SK-N-SH treated with all-trans-retinoic acid at 6 μM for 48 hours (cell line): ENCODE results near the gene XRN2.

Source experiments
- ATAC-seq: fragments of 200-7000 bp; cut with Tn5 transposase; 3 replicates; pipeline ENCODE4 v1.9.1; 2020; ENCODE audit warnings: mild to moderate bottlenecking, moderate library complexity
- ARNTL ChIP-seq: fragments of 450-650 bp; formaldehyde crosslinking; IDR thresholded peaks from 2 replicates; pipeline ENCODE4 v1.5.0; 2020; ENCODE audit warnings: low read depth, mild to moderate bottlenecking, moderate library complexity, borderline replicate concordance
- BACH2 ChIP-seq: fragments of 250-450 bp; sonication (Bioruptor Pico); IDR thresholded peaks from 2 replicates; pipeline ENCODE4 v1.9.0; 2021; ENCODE audit warnings: mild to moderate bottlenecking, borderline replicate concordance
- CREB5 ChIP-seq: fragments of 250-450 bp; sonication (Bioruptor Pico); IDR thresholded peaks from 2 replicates; pipeline ENCODE4 v1.5.1; 2020; ENCODE audit warnings: low read depth, mild to moderate bottlenecking, moderate library complexity
- CSDC2 ChIP-seq: fragments of 250-450 bp; sonication (Bioruptor Pico); IDR thresholded peaks from 2 replicates; pipeline ENCODE4 v1.5.0; 2020; ENCODE audit warnings: mild to moderate bottlenecking, moderate library complexity
- CSRNP3 ChIP-seq: fragments of 250-450 bp; sonication (Bioruptor Pico); IDR thresholded peaks from 2 replicates; pipeline ENCODE4 v1.5.1; 2021; ENCODE audit warnings: mild to moderate bottlenecking, moderate library complexity
- GLIS3 ChIP-seq: fragments of 250-450 bp; sonication (Bioruptor Pico); IDR thresholded peaks from 2 replicates; pipeline ENCODE4 v1.5.0; 2020; ENCODE audit warnings: mild to moderate bottlenecking, moderate library complexity
- ISL1 ChIP-seq: fragments of 250-450 bp; sonication (Bioruptor Pico); IDR thresholded peaks from 2 replicates; pipeline ENCODE4 v2.1.2; 2022; ENCODE audit warnings: mild to moderate bottlenecking, moderate library complexity
- OSR1 ChIP-seq: fragments of 250-450 bp; sonication (Bioruptor Pico); IDR thresholded peaks from 2 replicates; pipeline ENCODE4 v1.8.0; 2022; ENCODE audit warnings: moderate library complexity, mild to moderate bottlenecking, inconsistent platforms
- PATZ1 ChIP-seq: fragments of 250-450 bp; sonication (Bioruptor Pico); IDR thresholded peaks from 2 replicates; pipeline ENCODE4 v1.8.0; 2020; ENCODE audit warnings: mild to moderate bottlenecking, moderate library complexity, borderline replicate concordance
- POU6F1 ChIP-seq: fragments of 250-450 bp; sonication (Bioruptor Pico); IDR thresholded peaks from 2 replicates; pipeline ENCODE4 v1.8.0; 2021; ENCODE audit warnings: low read depth, mild to moderate bottlenecking, moderate library complexity, borderline replicate concordance
- PPARA ChIP-seq: fragments of 250-450 bp; sonication (Bioruptor Pico); IDR thresholded peaks from 2 replicates; pipeline ENCODE4 v1.5.0; 2020; ENCODE audit warnings: mild to moderate bottlenecking, borderline replicate concordance
- RARB ChIP-seq: fragments of 250-450 bp; sonication (Bioruptor Pico); IDR thresholded peaks from 2 replicates; pipeline ENCODE4 v1.8.0; 2021; ENCODE audit warnings: mild to moderate bottlenecking, moderate library complexity
- SNAI2 ChIP-seq: fragments of 250-450 bp; sonication (Bioruptor Pico); IDR thresholded peaks from 2 replicates; pipeline ENCODE4 v1.5.0; 2020; ENCODE audit warnings: mild to moderate bottlenecking, moderate library complexity
- TCF4 ChIP-seq: fragments of 250-450 bp; sonication (Bioruptor Pico); IDR thresholded peaks from 2 replicates; pipeline ENCODE4 v1.8.0; 2021; ENCODE audit warnings: mild to moderate bottlenecking, moderate library complexity, borderline replicate concordance
- TOX ChIP-seq: fragments of 250-450 bp; sonication (Bioruptor Pico); IDR thresholded peaks from 2 replicates; pipeline ENCODE4 v1.8.0; 2021; ENCODE audit warnings: mild to moderate bottlenecking, moderate library complexity, borderline replicate concordance
- ZC3H10 ChIP-seq: fragments of 250-450 bp; sonication (Bioruptor Pico); IDR thresholded peaks from 2 replicates; pipeline ENCODE4 v1.5.1; 2021; ENCODE audit warnings: mild to moderate bottlenecking, moderate library complexity
- ZFP3 ChIP-seq: fragments of 250-450 bp; sonication (Bioruptor Pico); IDR thresholded peaks from 2 replicates; pipeline ENCODE4 v1.5.0; 2020; ENCODE audit warnings: mild to moderate bottlenecking, moderate library complexity
- ZFP30 ChIP-seq: fragments of 450-650 bp; formaldehyde crosslinking; IDR thresholded peaks from 2 replicates; pipeline ENCODE4 v1.5.0; 2022; ENCODE audit warnings: mild to moderate bottlenecking, moderate library complexity
- ZNF565 ChIP-seq: fragments of 450-650 bp; formaldehyde crosslinking; conservative IDR thresholded peaks from 2 replicates; pipeline ENCODE4 v1.5.0; 2020; ENCODE audit warnings: low read depth, mild to moderate bottlenecking, moderate library complexity
- ZNF70 ChIP-seq: fragments of 450-650 bp; formaldehyde crosslinking; IDR thresholded peaks from 2 replicates; pipeline ENCODE4 v1.5.0; 2020; ENCODE audit warnings: mild to moderate bottlenecking, moderate library complexity
- ZNF8 ChIP-seq: fragments of 450-650 bp; formaldehyde crosslinking; IDR thresholded peaks from 2 replicates; pipeline ENCODE4 v1.5.0; 2020; ENCODE audit warnings: mild to moderate bottlenecking, moderate library complexity
- TF ChIP-seq, protein P1 (sequence below): fragments of 250-450 bp; sonication (Bioruptor Pico); IDR thresholded peaks from 2 replicates; pipeline ENCODE4 v1.5.0; 2020; ENCODE audit warnings: mild to moderate bottlenecking, moderate library complexity

The XRN2 gene

DNA sequence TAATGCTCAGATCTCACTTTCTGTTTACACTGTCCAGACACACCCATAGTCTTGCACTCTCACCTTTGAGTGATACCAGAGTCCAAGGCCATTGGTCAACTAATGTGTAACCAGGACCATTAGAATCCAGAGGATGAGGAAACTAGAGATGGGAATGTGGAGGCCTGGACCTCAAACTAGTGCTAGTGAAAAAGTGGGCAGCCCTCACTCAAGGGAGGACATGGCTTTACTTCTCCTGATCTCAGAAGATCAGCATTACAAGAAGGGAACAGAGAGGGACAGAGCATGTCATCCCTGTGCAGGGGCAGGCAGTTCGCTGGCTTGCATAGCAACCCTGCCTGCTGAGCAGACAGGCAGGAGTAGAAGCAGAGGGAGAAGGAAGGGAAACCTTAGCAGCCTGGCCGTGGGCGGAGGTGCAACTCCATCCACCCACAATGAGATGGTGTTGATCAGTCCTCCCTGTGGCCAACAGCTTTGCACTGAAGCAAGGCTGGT lies 22.6 kb upstream of the XRN2 start:
- no peak for ATAC-seq
- TF ChIP-seq CSDC2 (no peak), SNAI2 (no peak), OSR1 (CRISPR knock-in tag) (no peak), ZFP30 (CRISPR knock-in tag) (no peak), BACH2 (CRISPR knock-in tag) (no peak), ZNF565 (CRISPR knock-in tag) (no peak), ISL1 (CRISPR knock-in tag) (no peak), ZNF70 (CRISPR knock-in tag) (no peak), CSRNP3 (no peak), PATZ1 (CRISPR knock-in tag) (no peak), ZNF8 (CRISPR knock-in tag) (no peak), GLIS3 (CRISPR knock-in tag) (no peak), ZFP3 (CRISPR knock-in tag) (no peak), PPARA (CRISPR knock-in tag) (no peak), TCF4 (CRISPR knock-in tag) (no peak), TOX (no peak), RARB (CRISPR knock-in tag) (no peak)
- TF ChIP-seq, protein P1, sequence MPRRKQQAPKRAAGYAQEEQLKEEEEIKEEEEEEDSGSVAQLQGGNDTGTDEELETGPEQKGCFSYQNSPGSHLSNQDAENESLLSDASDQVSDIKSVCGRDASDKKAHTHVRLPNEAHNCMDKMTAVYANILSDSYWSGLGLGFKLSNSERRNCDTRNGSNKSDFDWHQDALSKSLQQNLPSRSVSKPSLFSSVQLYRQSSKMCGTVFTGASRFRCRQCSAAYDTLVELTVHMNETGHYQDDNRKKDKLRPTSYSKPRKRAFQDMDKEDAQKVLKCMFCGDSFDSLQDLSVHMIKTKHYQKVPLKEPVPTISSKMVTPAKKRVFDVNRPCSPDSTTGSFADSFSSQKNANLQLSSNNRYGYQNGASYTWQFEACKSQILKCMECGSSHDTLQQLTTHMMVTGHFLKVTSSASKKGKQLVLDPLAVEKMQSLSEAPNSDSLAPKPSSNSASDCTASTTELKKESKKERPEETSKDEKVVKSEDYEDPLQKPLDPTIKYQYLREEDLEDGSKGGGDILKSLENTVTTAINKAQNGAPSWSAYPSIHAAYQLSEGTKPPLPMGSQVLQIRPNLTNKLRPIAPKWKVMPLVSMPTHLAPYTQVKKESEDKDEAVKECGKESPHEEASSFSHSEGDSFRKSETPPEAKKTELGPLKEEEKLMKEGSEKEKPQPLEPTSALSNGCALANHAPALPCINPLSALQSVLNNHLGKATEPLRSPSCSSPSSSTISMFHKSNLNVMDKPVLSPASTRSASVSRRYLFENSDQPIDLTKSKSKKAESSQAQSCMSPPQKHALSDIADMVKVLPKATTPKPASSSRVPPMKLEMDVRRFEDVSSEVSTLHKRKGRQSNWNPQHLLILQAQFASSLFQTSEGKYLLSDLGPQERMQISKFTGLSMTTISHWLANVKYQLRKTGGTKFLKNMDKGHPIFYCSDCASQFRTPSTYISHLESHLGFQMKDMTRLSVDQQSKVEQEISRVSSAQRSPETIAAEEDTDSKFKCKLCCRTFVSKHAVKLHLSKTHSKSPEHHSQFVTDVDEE = no peak

DNA sequence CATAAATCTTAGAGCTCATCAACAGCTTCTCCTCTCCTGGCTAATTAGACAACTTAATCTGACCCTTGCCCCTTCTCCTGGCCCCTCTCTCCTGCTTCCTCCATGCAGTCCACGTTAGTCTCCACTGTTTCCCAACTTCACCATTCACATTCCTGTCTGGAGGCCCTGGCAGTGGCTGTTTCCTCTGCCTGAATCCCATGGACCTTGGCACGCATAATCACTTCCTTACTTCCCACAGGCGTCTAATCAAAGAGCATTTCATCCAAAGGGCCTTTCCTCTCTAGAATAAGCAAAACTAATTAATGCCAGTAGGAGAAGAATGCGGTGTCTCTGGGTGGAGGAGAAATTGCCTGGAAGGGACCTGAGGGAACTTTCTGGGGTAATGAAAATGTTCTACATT lies 16.4 kb upstream of the XRN2 start:
- TF ChIP-seq GLIS3 (CRISPR knock-in tag) = no peak
- no peak for TF ChIP-seq TOX
- TF ChIP-seq ARNTL = no peak
- TF ChIP-seq ZFP30 (CRISPR knock-in tag) = no peak
- no peak for TF ChIP-seq BACH2 (CRISPR knock-in tag)
- TF ChIP-seq CREB5 (CRISPR knock-in tag) = no peak
- TF ChIP-seq, protein P1 = no peak
- TF ChIP-seq ZNF565 (CRISPR knock-in tag) = no peak
- TF ChIP-seq CSDC2 = no peak
- TF ChIP-seq ZNF8 (CRISPR knock-in tag) = no peak
- TF ChIP-seq ZC3H10 (CRISPR knock-in tag) = no peak
- no peak for TF ChIP-seq POU6F1 (CRISPR knock-in tag)
- no peak for TF ChIP-seq ZFP3 (CRISPR knock-in tag)
- no peak for ATAC-seq
